Transverse colon (tissue), 4 donors: Measurements from ENCODE around the gene CAMTA1. TPM values are rescaled to one million over a fixed set of nuclear protein-coding genes. Genes with fewer than 3 reads are reported as not detected.
A peak's percentile ranks its signal among the peaks of the same experiment; 100 is the strongest.
"Not testable (repeated sequence)": the region's sequence is repeated elsewhere in the genome, so short reads cannot be mapped to it uniquely, and the experiment has no call there.

ENCODE experiments used
- DNase-seq: peaks from one replicate; pipeline ENCODE4 v3.0.0-alpha.2; 2019
- H3K27ac ChIP-seq, 4 donors: fragments of 200-600 bp; sonication (generic); 2 replicates each; pipeline ENCODE4 v1.5.1; 2016 to 2018; ENCODE audit warnings: inconsistent platforms in 4 of 4
- H3K27me3 ChIP-seq: fragments of 200-600 bp; sonication (generic); 2 replicates; pipeline ENCODE4 v1.5.1; 2017; ENCODE audit warnings: inconsistent platforms
- H3K36me3 ChIP-seq, 4 donors: fragments of 200-600 bp; sonication (generic); 2 replicates each; pipeline ENCODE4 v1.5.1; 2017 to 2019; ENCODE audit warnings: inconsistent platforms in 4 of 4
- H3K4me1 ChIP-seq, 4 donors: fragments of 200-600 bp; sonication (generic); 2 replicates each; pipeline ENCODE4 v1.5.1; 2017 to 2020; ENCODE audit warnings: inconsistent platforms in 4 of 4
- H3K4me3 ChIP-seq, 4 donors: fragments of 200-600 bp; sonication (generic); 1 replicate in 1 of 4; 2 replicates in 3 of 4; pipeline versions ENCODE4 v1.5.1 to v1.6.1; 2017 to 2019; ENCODE audit warnings: inconsistent platforms in 4 of 4
- H3K9me3 ChIP-seq, 2 donors: fragments of 200-600 bp; sonication (generic); 2 replicates each; pipeline ENCODE4 v1.5.1; 2017 to 2019; ENCODE audit warnings: inconsistent platforms in 2 of 2
- CTCF ChIP-seq, 5 experiments: fragments of 200-600 bp in 3 of 5; fragments of 450-650 bp in 2 of 5; sonication (generic) in 3 of 5; IDR thresholded peaks; 1 replicate in 2 of 5; 2 replicates in 3 of 5; pipeline ENCODE4 v1.5.1; 2016 to 2017; ENCODE audit warnings: antibody characterized with exemption in 5 of 5, inconsistent platforms in 3 of 5, mild to moderate bottlenecking in 2 of 5, moderate library complexity in 1 of 5
- EP300 ChIP-seq: sonication (generic); formaldehyde crosslinking; IDR thresholded peaks from one replicate; pipeline ENCODE4 v1.6.1; 2017; ENCODE audit warnings: antibody characterized with exemption, low read depth
- POLR2A ChIP-seq: fragments of 450-650 bp; IDR thresholded peaks from one replicate; pipeline ENCODE4 v1.6.1; 2016; ENCODE audit warnings: antibody characterized with exemption, mild to moderate bottlenecking, moderate library complexity
- POLR2AphosphoS5 ChIP-seq, 3 donors: sonication (generic); formaldehyde crosslinking; IDR thresholded peaks; one replicate each; pipeline ENCODE4 v1.6.1; 2016; ENCODE audit warnings: antibody characterized with exemption in 3 of 3
- WGBS, 2 donors: methylation state at CpG; one replicate each; pipeline ENCODE4 v1.1.5; 2018; ENCODE audit warnings: low coverage in 1 of 2; 5-methylcytosine and 5-hydroxymethylcytosine counted together
- in situ Hi-C, 4 donors: fragments of 200-750 bp; cut with MboI; loops; one replicate each; pipeline versions ENCODE4 v1.15.0 to v1.15.1; 2017; ENCODE audit warnings: low sequenced_read_pairs in 3 of 4, low pct_ligation_motif_present in 1 of 4, low pct_unique_long_range_greater_than_20kb in 1 of 4
- intact Hi-C: fragments of 100-400 bp; cut with DNase I; formaldehyde crosslinking; loops from one replicate; pipeline ENCODE4 v1.15.1; 2023; ENCODE audit warnings: low total_unique reads
- total RNA-seq, 4 donors: library from RNA; depleted of rRNA; stranded (reverse); fragments of >200 nt; gene quantifications; one replicate each; pipeline ENCODE4 v1.1.0, GENCODE V29; 2016

Gene CAMTA1
- total RNA-seq, 4 donors from 2014 or later, result 93.8 to 268 (median 130) TPM

GRCh38 chr1:7704214-7705047, 919.2 kb downstream of the CAMTA1 start:
- 8% methylated on average over 81 of the region's 151 CpGs; no CpG with 5 or more reads in 1 of the 2 donors for WGBS, 2 donors
- Histone ChIP-seq H3K4me1 (peaks cover 0 to 13% (median 7%) of the 10 kb centered on the region in 4 donors), H3K9me3 (no peaks in the 10 kb centered on the region), H3K27ac (peak overlapping the region in 3 of 4 donors; percentile 5 to 71 (median 46)), H3K36me3 (no peaks in the 10 kb centered on the region), H3K4me3 (peak overlapping the region in 3 of 4 donors; percentile 35 to 45 (median 41)), H3K27me3 (peaks cover 34% of the 10 kb centered on the region)
- TF ChIP-seq POLR2AphosphoS5 (IDR thresholded peaks at IDR 0.05) (peak; percentile 5 to 49 (median 33)), CTCF (IDR thresholded peaks at IDR 0.05) (no peak), EP300 (no peak), POLR2A (no peak)
- peak; percentile 95 for DNase-seq
- in situ Hi-C loops (no loop called here), intact Hi-C loops (no loop called here)

- DNase-seq, result peak; percentile 37
- H3K4me1 ChIP-seq, result peaks cover 0 to 13% (median 7%) of the 10 kb centered on the region in 4 donors
- no peaks in the 10 kb centered on the region for H3K36me3 ChIP-seq
- in situ Hi-C loops, result no loop called here
- H3K9me3 ChIP-seq, result no peaks in the 10 kb centered on the region
- TF ChIP-seq POLR2A (no peak), POLR2AphosphoS5 (IDR thresholded peaks at IDR 0.05) (no peak), CTCF (IDR thresholded peaks at IDR 0.05) (no peak), EP300 (no peak)
- intact Hi-C loops, result no loop called here
- peak overlapping the region; percentile 35 to 49 (median 43) for H3K4me3 ChIP-seq
- peak overlapping the region; percentile 8 to 71 (median 42) for H3K27ac ChIP-seq
- H3K27me3 ChIP-seq, result peaks cover 34% of the 10 kb centered on the region
- WGBS, 2 donors, result 10% methylated on average over 91 of the region's 106 CpGs; no CpG with 5 or more reads in 1 of the 2 donors
Observed at GRCh38 chr1:7705048-7705907, 920.0 kb downstream of the CAMTA1 start.

GRCh38 chr1:7705908-7706216, 920.6 kb downstream of the CAMTA1 start:
- Histone ChIP-seq H3K4me1 (peaks cover 0 to 13% (median 7%) of the 10 kb centered on the region in 4 donors), H3K27ac (peak overlapping the region; percentile 8 to 71 (median 42)), H3K36me3 (no peaks in the 10 kb centered on the region), H3K9me3 (no peaks in the 10 kb centered on the region), H3K4me3 (peak overlapping the region in 2 of 4 donors; percentile 41 to 45), H3K27me3 (peaks cover 34% of the 10 kb centered on the region)
- no peak for DNase-seq
- intact Hi-C loops, result no loop called here
- in situ Hi-C loops, result no loop called here
- 38 to 50% methylated on average over 1 to 7 of the region's 7 CpGs for WGBS, 2 donors
- TF ChIP-seq POLR2A (no peak), POLR2AphosphoS5 (IDR thresholded peaks at IDR 0.05) (no peak), CTCF (IDR thresholded peaks at IDR 0.05) (no peak), EP300 (no peak)

- no peak overlapping the region for H3K27ac ChIP-seq
- peaks cover 0 to 13% (median 7%) of the 10 kb centered on the region in 4 donors for H3K4me1 ChIP-seq
- H3K9me3 ChIP-seq, result no peaks in the 10 kb centered on the region
- no peak for DNase-seq
- H3K36me3 ChIP-seq, result no peaks in the 10 kb centered on the region
- peaks cover 34% of the 10 kb centered on the region for H3K27me3 ChIP-seq
- no peak for TF ChIP-seq EP300
- TF ChIP-seq POLR2A, result no peak
- TF ChIP-seq POLR2AphosphoS5 (IDR thresholded peaks at IDR 0.05), result no peak
- TF ChIP-seq CTCF (IDR thresholded peaks at IDR 0.05), result no peak
- in situ Hi-C loops, result no loop called here
- intact Hi-C loops, result no loop called here
- WGBS, 2 donors, result 91 to 100% methylated on average over 1 to 4 of the region's 4 CpGs
- no peak overlapping the region for H3K4me3 ChIP-seq
Observed at GRCh38 chr1:7707527-7707926, 922.3 kb downstream of the CAMTA1 start.

GRCh38 chr1:7708065-7708464, 922.8 kb downstream of the CAMTA1 start:
- WGBS, 2 donors, result 80 to 82% methylated on average over 1 to 4 of the region's 4 CpGs
- H3K9me3 ChIP-seq, H3K27ac ChIP-seq, in situ Hi-C loops, H3K4me3 ChIP-seq, intact Hi-C loops, DNase-seq, H3K36me3 ChIP-seq: not testable (repeated sequence)
- peaks cover 33% of the 10 kb centered on the region for H3K27me3 ChIP-seq
- H3K4me1 ChIP-seq, result peaks cover 0 to 13% (median 7%) of the 10 kb centered on the region in 4 donors
